Large intestine (tissue), 3 donors: Measurements from ENCODE around the gene DCAF15. TPM values are rescaled to one million over a fixed set of nuclear protein-coding genes. Genes with fewer than 3 reads are reported as not detected.

Experiments used
- DNase-seq, 2 donors: peaks; one replicate each; pipeline versions ENCODE4 v3.0.0 to v3.0.0-alpha.2; 2013
- H3K27ac ChIP-seq: one replicate; pipeline ENCODE4 v1.5.1; 2013; ENCODE audit warnings: low read length
- H3K27me3 ChIP-seq: 2 replicates; pipeline ENCODE4 v1.6.1; 2013; ENCODE audit warnings: low read length; ENCODE audit not compliant: control insufficient read depth, insufficient read depth
- H3K36me3 ChIP-seq: 2 replicates; pipeline ENCODE4 v1.6.1; 2013; ENCODE audit warnings: low read length; ENCODE audit not compliant: control insufficient read depth, insufficient read depth
- H3K4me1 ChIP-seq: one replicate; pipeline ENCODE4 v1.6.1; 2013; ENCODE audit warnings: low read length; ENCODE audit not compliant: control insufficient read depth, insufficient read depth
- H3K4me3 ChIP-seq: one replicate; pipeline ENCODE4 v1.5.1; 2013; ENCODE audit warnings: low read length
- H3K9me3 ChIP-seq: one replicate; pipeline ENCODE4 v1.6.1; 2013; ENCODE audit warnings: mild to moderate bottlenecking, low read depth, low read length, moderate library complexity; ENCODE audit not compliant: control insufficient read depth
- WGBS: methylation state at CpG from one replicate; pipeline ENCODE4 v1.1.5; 2013; ENCODE audit warnings: low lambda C conversion rate; ENCODE audit not compliant: insufficient coverage; 5-methylcytosine and 5-hydroxymethylcytosine counted together
- polyA plus RNA-seq: library from polyadenylated mRNA; unstranded; fragments of 120-200 nt; gene quantifications from one replicate; pipeline ENCODE4 v1.2.1, GENCODE V29; 2013

DCAF15 gene
- polyA plus RNA-seq, 1 donor, result 26.8 TPM

- no CpG with 5 or more reads among the region's 4 CpGs for WGBS
- H3K4me3 ChIP-seq, result no peak overlapping the region
- H3K36me3 ChIP-seq, result no peaks in the 10 kb centered on the region
- H3K27ac ChIP-seq, result no peak overlapping the region
- H3K4me1 ChIP-seq, result no peaks in the 10 kb centered on the region
- no peaks in the 10 kb centered on the region for H3K9me3 ChIP-seq
- no peaks in the 10 kb centered on the region for H3K27me3 ChIP-seq
- DNase-seq, result no peak
Measured at GRCh38 chr19:13946414-13946813, 5.9 kb upstream of the DCAF15 start.

- H3K4me1 ChIP-seq, result peaks cover 11% of the 10 kb centered on the region
- H3K4me3 ChIP-seq, result no peak overlapping the region
- no peak for DNase-seq
- no peaks in the 10 kb centered on the region for H3K27me3 ChIP-seq
- H3K27ac ChIP-seq, result no peak overlapping the region
- no peaks in the 10 kb centered on the region for H3K9me3 ChIP-seq
- H3K36me3 ChIP-seq, result peaks cover 15% of the 10 kb centered on the region
- no CpG with 5 or more reads among the region's 2 CpGs for WGBS
Measured at GRCh38 chr19:13951043-13951442, 1.3 kb upstream of the DCAF15 start.

- H3K9me3 ChIP-seq, result no peaks in the 10 kb centered on the region
- peaks cover 22% of the 10 kb centered on the region for H3K36me3 ChIP-seq
- no peak overlapping the region for H3K27ac ChIP-seq
- no peaks in the 10 kb centered on the region for H3K27me3 ChIP-seq
- H3K4me1 ChIP-seq, result peaks cover 11% of the 10 kb centered on the region
- H3K4me3 ChIP-seq, result peak overlapping the region; percentile 24
- 5% methylated on average over 4 of the region's 20 CpGs for WGBS
- DNase-seq, result no peak
Measured at GRCh38 chr19:13951799-13952153, 533 bp upstream of the DCAF15 start.

GRCh38 chr19:13952931-13953531 lies 722 bp downstream of the DCAF15 start:
- H3K9me3 ChIP-seq, result no peaks in the 10 kb centered on the region

GRCh38 chr19:13954185-13954584 lies 1.9 kb downstream of the DCAF15 start:
- Histone ChIP-seq H3K27ac (no peak overlapping the region), H3K36me3 (peaks cover 46% of the 10 kb centered on the region), H3K4me1 (peaks cover 11% of the 10 kb centered on the region), H3K27me3 (no peaks in the 10 kb centered on the region), H3K4me3 (no peak overlapping the region), H3K9me3 (no peaks in the 10 kb centered on the region)
- DNase-seq, result no peak
- no CpG with 5 or more reads among the region's 15 CpGs for WGBS

More at GRCh38 chr19:13952931-13953531, 722 bp downstream of the DCAF15 start:
- no peaks in the 10 kb centered on the region for H3K27me3 ChIP-seq
- DNase-seq, result peak in 1 of 2 donors; percentile 39
- peaks cover 35% of the 10 kb centered on the region for H3K36me3 ChIP-seq
- no peak overlapping the region for H3K27ac ChIP-seq
- peaks cover 11% of the 10 kb centered on the region for H3K4me1 ChIP-seq
- H3K4me3 ChIP-seq, result peak overlapping the region; percentile 67
- no CpG with 5 or more reads among the region's 13 CpGs for WGBS

- no CpG with 5 or more reads among the region's 42 CpGs for WGBS
- Histone ChIP-seq H3K27ac (no peak overlapping the region), H3K4me3 (no peak overlapping the region), H3K27me3 (no peaks in the 10 kb centered on the region), H3K36me3 (peaks cover 63% of the 10 kb centered on the region), H3K9me3 (no peaks in the 10 kb centered on the region), H3K4me1 (peaks cover 11% of the 10 kb centered on the region)
- DNase-seq, result no peak
Measured at GRCh38 chr19:13955662-13956364, 3.5 kb downstream of the DCAF15 start.

- no peaks in the 10 kb centered on the region for H3K9me3 ChIP-seq
- H3K36me3 ChIP-seq, result peaks cover 67% of the 10 kb centered on the region
- no CpG with 5 or more reads among the region's 16 CpGs for WGBS
- no peak for DNase-seq
- no peak overlapping the region for H3K27ac ChIP-seq
- peaks cover 11% of the 10 kb centered on the region for H3K4me1 ChIP-seq
- H3K4me3 ChIP-seq, result no peak overlapping the region
- H3K27me3 ChIP-seq, result no peaks in the 10 kb centered on the region
Measured at GRCh38 chr19:13956365-13956744, 4.0 kb downstream of the DCAF15 start.

GRCh38 chr19:13957051-13957450 lies 4.7 kb downstream of the DCAF15 start:
- no CpG with 5 or more reads among the region's 8 CpGs for WGBS
- H3K4me3 ChIP-seq, result no peak overlapping the region
- H3K27ac ChIP-seq, result no peak overlapping the region
- H3K9me3 ChIP-seq, result no peaks in the 10 kb centered on the region
- H3K27me3 ChIP-seq, result no peaks in the 10 kb centered on the region
- H3K36me3 ChIP-seq, result peaks cover 73% of the 10 kb centered on the region
- no peak for DNase-seq
- peaks cover 8% of the 10 kb centered on the region for H3K4me1 ChIP-seq

GRCh38 chr19:13958043-13958442 lies 5.7 kb downstream of the DCAF15 start:
- no CpG with 5 or more reads among the region's 12 CpGs for WGBS
- Histone ChIP-seq H3K27ac (no peak overlapping the region), H3K4me3 (no peak overlapping the region), H3K4me1 (peaks cover 8% of the 10 kb centered on the region), H3K36me3 (peaks cover 74% of the 10 kb centered on the region), H3K27me3 (no peaks in the 10 kb centered on the region), H3K9me3 (no peaks in the 10 kb centered on the region)
- no peak for DNase-seq

GRCh38 chr19:13959141-13959961 lies 7.0 kb downstream of the DCAF15 start:
- 75% methylated on average over 2 of the region's 41 CpGs for WGBS
- Histone ChIP-seq H3K4me1 (no peaks in the 10 kb centered on the region), H3K9me3 (no peaks in the 10 kb centered on the region), H3K27ac (no peak overlapping the region), H3K27me3 (no peaks in the 10 kb centered on the region), H3K36me3 (peaks cover 76% of the 10 kb centered on the region), H3K4me3 (no peak overlapping the region)
- no peak for DNase-seq
